ENCODE results near the gene PRXL2B. TPM values are rescaled to one million over a fixed set of nuclear protein-coding genes. Genes with fewer than 3 reads are reported as not detected.

The PRXL2B gene
- total RNA-seq, 1 experiment from 2014 or later: 40.7 TPM

DNA sequence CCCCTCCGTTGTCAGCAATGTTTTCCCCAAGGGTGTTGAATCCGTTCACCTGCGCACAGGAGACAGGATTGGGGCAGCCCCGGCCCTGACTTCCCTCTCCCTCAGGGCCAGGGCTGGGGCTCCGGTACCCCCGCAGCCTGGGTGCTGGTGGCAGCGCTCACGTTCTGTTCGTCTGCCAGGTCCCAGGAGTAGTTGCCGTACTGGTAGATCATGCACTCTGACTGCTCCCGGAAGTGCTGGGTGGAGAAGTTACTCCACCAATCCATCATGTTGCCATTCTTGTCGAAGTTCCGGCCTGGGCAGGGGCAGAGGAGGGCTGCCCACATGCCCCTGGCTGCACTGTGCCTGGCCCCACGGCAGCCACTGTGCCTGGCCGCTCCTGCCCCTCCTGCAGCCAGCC lies 6.1 kb downstream of the PRXL2B start:
- H3K27me3 ChIP-seq (ENCODE audit: insufficient read depth, low read length): no peaks in the 10 kb centered on the region
- H3K4ac ChIP-seq (ENCODE audit: low read depth, low read length): no peak overlapping the region
- no peak overlapping the region for H2AFZ ChIP-seq (ENCODE audit: low read length)
- H3K4me2 ChIP-seq (ENCODE audit: insufficient read depth, insufficient read length, low read length): no peak overlapping the region
- H2BK5ac ChIP-seq (ENCODE audit: insufficient read length, low read length): no peak overlapping the region
- H3K9me3 Mint-ChIP-seq: peaks cover 4 to 12% of the 10 kb centered on the region in 2 experiments; a peak in 4 of 5 replicates
- no CpG with 5 or more reads among the region's 15 CpGs for WGBS (ENCODE audit: extremely low coverage, insufficient read length, low lambda C conversion rate)
- no peak overlapping the region for H3T11ph ChIP-seq (ENCODE audit: low read length)
- H3K23me2 ChIP-seq (ENCODE audit: insufficient read length, low read depth, low read length, poor library complexity, severe bottlenecking): no peaks in the 10 kb centered on the region
- no peaks in the 10 kb centered on the region for H4K20me1 ChIP-seq (ENCODE audit: control insufficient read depth, insufficient read depth, insufficient read length)
- H3K18ac ChIP-seq (ENCODE audit: insufficient read length, low read depth, low read length): no peak overlapping the region
- H3K27me3 Mint-ChIP-seq (ENCODE audit: low read depth): peaks cover 3% of the 10 kb centered on the region; the same call in 1 of the 2 replicates
- no peak overlapping the region for H2BK15ac ChIP-seq (ENCODE audit: low read depth, low read length)
- H4K91ac ChIP-seq (ENCODE audit: insufficient read length, low read depth, low read length): no peak overlapping the region
- H3K9ac ChIP-seq (ENCODE audit: extremely low read depth, insufficient read length, low read length): no peak overlapping the region
- no peaks in the 10 kb centered on the region for H3K79me1 ChIP-seq (ENCODE audit: insufficient read depth, low read depth, low read length, poor library complexity, severe bottlenecking)
- no peak overlapping the region for H3K56ac ChIP-seq (ENCODE audit: insufficient read length, low read depth, low read length)
- DNase-seq: no peak
- no peak overlapping the region for H4K8ac ChIP-seq (replicated peaks; ENCODE audit: insufficient read length, low read depth, low read length)
- H3K36me3 Mint-ChIP-seq (ENCODE audit: insufficient read depth in 1 of 3, low read depth in 3 of 3): peaks cover 8 to 24% (median 13%) of the 10 kb centered on the region in 3 experiments
- H3K79me2 ChIP-seq (ENCODE audit: insufficient read depth, low read length): no peaks in the 10 kb centered on the region
- H3K4me1 ChIP-seq (ENCODE audit: insufficient read depth, low read length): no peaks in the 10 kb centered on the region
- H2AK5ac ChIP-seq (ENCODE audit: insufficient read length, low read length): no peak overlapping the region
- TF ChIP-seq, protein P1, sequence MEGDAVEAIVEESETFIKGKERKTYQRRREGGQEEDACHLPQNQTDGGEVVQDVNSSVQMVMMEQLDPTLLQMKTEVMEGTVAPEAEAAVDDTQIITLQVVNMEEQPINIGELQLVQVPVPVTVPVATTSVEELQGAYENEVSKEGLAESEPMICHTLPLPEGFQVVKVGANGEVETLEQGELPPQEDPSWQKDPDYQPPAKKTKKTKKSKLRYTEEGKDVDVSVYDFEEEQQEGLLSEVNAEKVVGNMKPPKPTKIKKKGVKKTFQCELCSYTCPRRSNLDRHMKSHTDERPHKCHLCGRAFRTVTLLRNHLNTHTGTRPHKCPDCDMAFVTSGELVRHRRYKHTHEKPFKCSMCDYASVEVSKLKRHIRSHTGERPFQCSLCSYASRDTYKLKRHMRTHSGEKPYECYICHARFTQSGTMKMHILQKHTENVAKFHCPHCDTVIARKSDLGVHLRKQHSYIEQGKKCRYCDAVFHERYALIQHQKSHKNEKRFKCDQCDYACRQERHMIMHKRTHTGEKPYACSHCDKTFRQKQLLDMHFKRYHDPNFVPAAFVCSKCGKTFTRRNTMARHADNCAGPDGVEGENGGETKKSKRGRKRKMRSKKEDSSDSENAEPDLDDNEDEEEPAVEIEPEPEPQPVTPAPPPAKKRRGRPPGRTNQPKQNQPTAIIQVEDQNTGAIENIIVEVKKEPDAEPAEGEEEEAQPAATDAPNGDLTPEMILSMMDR (conservative IDR thresholded peaks at IDR 0.05): no peak
- H2BK20ac ChIP-seq (ENCODE audit: low read depth, low read length, poor library complexity, severe bottlenecking): no peak overlapping the region
- no peak overlapping the region for H4K5ac ChIP-seq (ENCODE audit: insufficient read length, low read depth, low read length)
- H3K9me3 ChIP-seq (ENCODE audit: control insufficient read depth, low read depth, low read length): no peaks in the 10 kb centered on the region
- no peaks in the 10 kb centered on the region for H3K4me1 Mint-ChIP-seq
- no peak overlapping the region for H3K23ac ChIP-seq (ENCODE audit: insufficient read length, low read depth, low read length)
- H2BK120ac ChIP-seq (ENCODE audit: low read depth, low read length, poor library complexity, severe bottlenecking): no peak overlapping the region
- no peak overlapping the region for H3K27ac ChIP-seq (ENCODE audit: insufficient read length, low read depth, low read length)
- no peak overlapping the region for H3K27ac Mint-ChIP-seq
- H3K4me3 Mint-ChIP-seq: no peak overlapping the region
- H2BK12ac ChIP-seq (ENCODE audit: insufficient read length, low read depth, low read length): no peak overlapping the region
- H3K14ac ChIP-seq (ENCODE audit: insufficient read depth, low read length): no peak overlapping the region; the same call in 1 of the 2 replicates
